Activated CD8-positive, alpha-beta T cell treated with anti-CD3 and anti-CD28 coated beads for 36 hours (primary cell): ENCODE data around the gene GALR1. TPM values are rescaled to one million over a fixed set of nuclear protein-coding genes. Genes with fewer than 3 reads are reported as not detected.

Experiments
- ATAC-seq: fragments of 200-7000 bp; cut with Tn5 transposase; one replicate; pipeline ENCODE4 v1.10.0; 2021; ENCODE audit warnings: mild to moderate bottlenecking, moderate library complexity
- CTCF ChIA-PET: fragments of 350-600 bp; sonication (Branson Sonifier 250); formaldehyde crosslinking; loops from one replicate; lab custom pipeline; 2021; ENCODE audit warnings: antibody characterized with exemption; lab: Charles Lee
- POLR2A ChIA-PET: fragments of 350-600 bp; sonication (Branson Sonifier 250); formaldehyde crosslinking; loops from one replicate; lab custom pipeline; 2021; ENCODE audit warnings: antibody characterized with exemption; lab: Charles Lee
- DNase-seq: peaks from one replicate; pipeline ENCODE4 v3.0.0-alpha.2; 2020
- H3K27ac Mint-ChIP-seq: one replicate; pipeline ENCODE4 v1.8.0; 2021; ENCODE audit warnings: mild to moderate bottlenecking, mixed read lengths
- H3K27me3 Mint-ChIP-seq: one replicate; pipeline ENCODE4 v1.8.0; 2021; ENCODE audit warnings: mixed read lengths
- H3K36me3 Mint-ChIP-seq: one replicate; pipeline ENCODE4 v1.8.0; 2021; ENCODE audit warnings: low read depth, mixed read lengths
- H3K4me1 Mint-ChIP-seq: one replicate; pipeline ENCODE4 v1.8.0; 2021; ENCODE audit warnings: low read depth, mixed read lengths
- H3K4me3 Mint-ChIP-seq: one replicate; pipeline ENCODE4 v1.8.0; 2021; ENCODE audit warnings: mild to moderate bottlenecking, moderate library complexity, mixed read lengths
- H3K9me3 Mint-ChIP-seq: one replicate; pipeline ENCODE4 v1.8.0; 2021; ENCODE audit warnings: mixed read lengths
- intact Hi-C: fragments of 100-400 bp; cut with micrococcal nuclease; formaldehyde crosslinking; loops from one replicate; pipeline ENCODE4 v1.10.0; 2022
- total RNA-seq, 2 experiments: library from RNA; stranded (reverse); gene quantifications; one replicate each; pipeline ENCODE4 v1.2.3, GENCODE V29; 2021
- TF ChIP-seq, protein P1 (sequence below): fragments of 200-600 bp; IDR thresholded peaks from one replicate; pipeline ENCODE4 v1.8.0; 2022; ENCODE audit warnings: antibody characterized with exemption, mild to moderate bottlenecking

The GALR1 gene
- total RNA-seq, 2 experiments from 2014 or later: not detected

DNA sequence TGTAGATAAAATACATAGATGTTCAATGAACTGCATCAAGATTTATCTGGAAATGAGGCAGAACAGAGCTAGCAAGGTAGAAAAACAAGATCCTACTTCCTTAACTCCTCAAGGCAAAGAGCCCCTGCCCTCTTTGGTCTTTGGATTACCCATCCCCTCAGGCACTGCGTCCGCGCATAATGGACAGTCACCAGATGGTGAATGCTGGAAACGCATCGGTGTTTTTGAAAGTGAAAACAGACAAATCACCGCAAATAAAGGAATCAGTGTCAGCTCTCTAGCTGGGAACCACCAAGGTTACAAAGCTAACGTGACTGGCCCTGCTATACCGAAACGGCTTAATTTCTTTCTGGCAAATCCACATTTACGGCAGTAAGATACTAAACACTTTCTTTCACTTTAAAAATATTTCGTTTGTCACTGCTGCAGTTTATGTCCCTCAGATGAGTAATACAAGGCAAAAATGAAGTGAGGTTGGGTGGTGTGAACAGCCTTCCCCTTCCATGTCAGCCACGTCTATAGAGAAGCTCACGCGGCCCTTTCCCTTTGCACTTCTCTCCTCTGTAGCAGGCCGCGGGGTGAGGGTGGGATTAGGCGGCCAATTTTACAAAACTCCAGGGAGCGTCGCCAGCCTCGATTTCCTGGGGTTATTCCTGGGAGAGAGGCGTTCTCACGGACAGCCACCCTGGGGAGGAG, 627 bp upstream of the GALR1 start:
- POLR2A ChIA-PET: no interaction called here
- H3K9me3 Mint-ChIP-seq: peaks cover 3% of the 10 kb centered on the region
- H3K4me3 Mint-ChIP-seq: peak overlapping the region; percentile 39
- H3K27ac Mint-ChIP-seq: no peak overlapping the region
- peaks cover 60% of the 10 kb centered on the region for H3K27me3 Mint-ChIP-seq
- TF ChIP-seq, protein P1, sequence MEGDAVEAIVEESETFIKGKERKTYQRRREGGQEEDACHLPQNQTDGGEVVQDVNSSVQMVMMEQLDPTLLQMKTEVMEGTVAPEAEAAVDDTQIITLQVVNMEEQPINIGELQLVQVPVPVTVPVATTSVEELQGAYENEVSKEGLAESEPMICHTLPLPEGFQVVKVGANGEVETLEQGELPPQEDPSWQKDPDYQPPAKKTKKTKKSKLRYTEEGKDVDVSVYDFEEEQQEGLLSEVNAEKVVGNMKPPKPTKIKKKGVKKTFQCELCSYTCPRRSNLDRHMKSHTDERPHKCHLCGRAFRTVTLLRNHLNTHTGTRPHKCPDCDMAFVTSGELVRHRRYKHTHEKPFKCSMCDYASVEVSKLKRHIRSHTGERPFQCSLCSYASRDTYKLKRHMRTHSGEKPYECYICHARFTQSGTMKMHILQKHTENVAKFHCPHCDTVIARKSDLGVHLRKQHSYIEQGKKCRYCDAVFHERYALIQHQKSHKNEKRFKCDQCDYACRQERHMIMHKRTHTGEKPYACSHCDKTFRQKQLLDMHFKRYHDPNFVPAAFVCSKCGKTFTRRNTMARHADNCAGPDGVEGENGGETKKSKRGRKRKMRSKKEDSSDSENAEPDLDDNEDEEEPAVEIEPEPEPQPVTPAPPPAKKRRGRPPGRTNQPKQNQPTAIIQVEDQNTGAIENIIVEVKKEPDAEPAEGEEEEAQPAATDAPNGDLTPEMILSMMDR: no peak
- peak; percentile 27 for ATAC-seq
- peaks cover 1% of the 10 kb centered on the region for H3K36me3 Mint-ChIP-seq
- DNase-seq: no peak
- intact Hi-C loops: no loop called here
- CTCF ChIA-PET: interaction anchor here (1.4 to 1.6 kb wide), 2 partner anchors 22 to 249 kb away, joined by 4 read pairs; no protein-coding TSS in a partner anchor
- peaks cover 11% of the 10 kb centered on the region for H3K4me1 Mint-ChIP-seq

- peaks cover 11% of the 10 kb centered on the region for H3K4me1 Mint-ChIP-seq
- CTCF ChIA-PET: no interaction called here
- POLR2A ChIA-PET: no interaction called here
- H3K27ac Mint-ChIP-seq: no peak overlapping the region
- DNase-seq (no peak), ATAC-seq (no peak)
- H3K27me3 Mint-ChIP-seq: peaks cover 63% of the 10 kb centered on the region
- TF ChIP-seq, protein P1: no peak
- H3K4me3 Mint-ChIP-seq: no peak overlapping the region
- peaks cover 1% of the 10 kb centered on the region for H3K36me3 Mint-ChIP-seq
- intact Hi-C loops: no loop called here
- peaks cover 3% of the 10 kb centered on the region for H3K9me3 Mint-ChIP-seq
Measured at GRCh38 chr18:77250501-77250925, 865 bp downstream of the GALR1 start.

DNA sequence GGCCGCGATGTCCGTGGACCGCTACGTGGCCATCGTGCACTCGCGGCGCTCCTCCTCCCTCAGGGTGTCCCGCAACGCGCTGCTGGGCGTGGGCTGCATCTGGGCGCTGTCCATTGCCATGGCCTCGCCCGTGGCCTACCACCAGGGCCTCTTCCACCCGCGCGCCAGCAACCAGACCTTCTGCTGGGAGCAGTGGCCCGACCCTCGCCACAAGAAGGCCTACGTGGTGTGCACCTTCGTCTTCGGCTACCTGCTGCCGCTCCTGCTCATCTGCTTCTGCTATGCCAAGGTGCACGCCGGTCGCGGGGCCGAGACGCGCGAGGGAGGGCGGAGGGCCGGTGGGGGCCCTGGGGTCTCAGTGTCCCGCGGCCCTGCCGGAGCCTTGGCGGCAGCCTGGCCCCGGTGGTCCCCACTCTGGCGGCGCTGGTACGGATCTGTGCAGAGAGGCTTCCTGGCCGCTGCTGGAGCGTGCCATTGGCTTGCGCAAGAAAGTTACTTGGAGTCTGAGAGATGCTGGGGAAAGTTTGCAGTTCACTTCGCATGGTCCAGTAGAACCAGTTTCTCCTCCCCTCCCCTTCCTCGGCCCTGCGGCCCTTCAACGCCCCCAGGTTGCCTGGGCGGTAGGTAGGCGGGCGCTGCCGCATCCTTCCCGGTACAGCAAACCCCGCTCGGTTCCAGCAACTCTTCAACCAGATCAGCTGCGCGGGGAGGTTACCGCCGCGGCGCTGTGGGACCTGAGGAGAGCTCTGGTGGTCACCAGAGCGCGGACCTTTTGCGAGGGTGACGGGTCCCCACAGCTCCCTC, 1.5 kb downstream of the GALR1 start:
- POLR2A ChIA-PET: no interaction called here
- Mint-ChIP-seq H3K9me3 (peaks cover 3% of the 10 kb centered on the region), H3K4me3 (no peak overlapping the region), H3K4me1 (peaks cover 11% of the 10 kb centered on the region), H3K27me3 (peaks cover 63% of the 10 kb centered on the region), H3K27ac (no peak overlapping the region), H3K36me3 (peaks cover 1% of the 10 kb centered on the region)
- DNase-seq (no peak), ATAC-seq (no peak)
- CTCF ChIA-PET: no interaction called here
- TF ChIP-seq, protein P1: no peak
- intact Hi-C loops: no loop called here

DNA sequence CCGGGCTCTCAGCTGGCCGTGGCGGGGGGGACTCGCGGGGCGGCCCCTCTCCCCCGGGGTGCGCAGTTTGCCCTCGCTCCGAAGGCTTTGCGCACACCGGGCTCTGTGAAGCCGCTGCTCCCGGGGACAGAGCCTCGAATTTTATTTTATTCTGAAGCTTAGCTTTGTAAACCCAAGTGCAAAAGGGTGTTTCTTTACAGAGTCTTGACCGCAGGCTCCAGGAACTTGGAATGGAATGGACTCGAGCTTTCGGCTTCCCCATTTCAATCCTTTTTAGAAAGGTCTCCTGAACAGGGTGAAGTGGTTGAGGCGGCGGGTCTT, 2.0 kb downstream of the GALR1 start:
- Mint-ChIP-seq H3K4me1 (peaks cover 11% of the 10 kb centered on the region), H3K9me3 (peaks cover 3% of the 10 kb centered on the region), H3K27me3 (peaks cover 64% of the 10 kb centered on the region), H3K27ac (no peak overlapping the region), H3K4me3 (no peak overlapping the region), H3K36me3 (peaks cover 1% of the 10 kb centered on the region)
- ATAC-seq (no peak), DNase-seq (no peak)
- ChIA-PET POLR2A (interaction anchor here (0.7 kb wide), 1 partner anchor 28 kb away, joined by 3 read pairs; no protein-coding TSS in a partner anchor), CTCF (no interaction called here)
- TF ChIP-seq, protein P1: no peak
- intact Hi-C loops: no loop called here
